Hepatic stellate cell (primary cell): ENCODE results near the gene FBXO44.

Experiments
- DNase-seq: peaks from one replicate; pipeline ENCODE4 v3.0.0; 2011; ENCODE audit warnings: low spot score

Gene FBXO44

GRCh38 chr1:11690397-11691301, 36.0 kb downstream of the FBXO44 start:
- DNase-seq: no peak

GRCh38 chr1:11691302-11691914, 36.7 kb downstream of the FBXO44 start, which contains the start of gene DRAXIN:
TSS of gene DRAXIN (plus strand) at chr1:11691710. CDS start at chr1:11706259, 14,549 bp downstream.
- no peak for DNase-seq

GRCh38 chr1:11691928-11692711, 37.4 kb downstream of the FBXO44 start:
- no peak for DNase-seq

GRCh38 chr1:11693024-11693590, 38.4 kb downstream of the FBXO44 start:
- DNase-seq: peak; percentile 88

GRCh38 chr1:11693917-11694316, 39.2 kb downstream of the FBXO44 start:
- DNase-seq: no peak

GRCh38 chr1:11695861-11696260, 41.2 kb downstream of the FBXO44 start:
- DNase-seq: no peak

GRCh38 chr1:11697188-11697892, 42.7 kb downstream of the FBXO44 start:
- DNase-seq: no peak

- DNase-seq: no peak
Measured at GRCh38 chr1:11697893-11698210, 43.2 kb downstream of the FBXO44 start.

GRCh38 chr1:11700601-11701467, 46.2 kb downstream of the FBXO44 start:
- DNase-seq: no peak

GRCh38 chr1:11701551-11701961, 46.9 kb downstream of the FBXO44 start:
- no peak for DNase-seq

- no peak for DNase-seq
Measured at GRCh38 chr1:11701981-11702803, 47.5 kb downstream of the FBXO44 start.

- no peak for DNase-seq
Measured at GRCh38 chr1:11703357-11704193, 48.9 kb downstream of the FBXO44 start.

- no peak for DNase-seq
Measured at GRCh38 chr1:11704194-11704529, 49.5 kb downstream of the FBXO44 start.

- no peak for DNase-seq
Measured at GRCh38 chr1:11704691-11705475, 50.2 kb downstream of the FBXO44 start.

GRCh38 chr1:11705596-11705995, 50.9 kb downstream of the FBXO44 start:
- no peak for DNase-seq

- DNase-seq: no peak
Measured at GRCh38 chr1:11706292-11706691, 51.6 kb downstream of the FBXO44 start.

GRCh38 chr1:11707621-11708276, 53.1 kb downstream of the FBXO44 start:
- DNase-seq: no peak
